SK-N-SH (cell line): ENCODE data around the gene DTNBP1.

ENCODE experiments used
- EZH2phosphoT487 ChIP-seq: fragments of 200-600 bp; sonication (generic); IDR thresholded peaks from 2 replicates; pipeline ENCODE4 v1.6.1; 2017; ENCODE audit warnings: low read depth, mixed run types, mild to moderate bottlenecking, antibody characterized with exemption, moderate library complexity, borderline replicate concordance
- JUND ChIP-seq: IDR thresholded peaks from 2 replicates; pipeline ENCODE4 v1.4.0; 2012
- MXI1 ChIP-seq: IDR thresholded peaks from 2 replicates; pipeline ENCODE4 v1.6.1; 2012; ENCODE audit warnings: mild to moderate bottlenecking, low read depth, low read length, improper control_type of control experiment
- NRF1 ChIP-seq: IDR thresholded peaks from 2 replicates; pipeline ENCODE4 v1.6.1; 2012; ENCODE audit warnings: low read depth, mild to moderate bottlenecking, low read length
- POLR2AphosphoS5 ChIP-seq: IDR thresholded peaks from 2 replicates; pipeline ENCODE4 v1.6.1; 2012; ENCODE audit warnings: low read depth, low read length
- RAD21 ChIP-seq: IDR thresholded peaks from 2 replicates; pipeline ENCODE4 v1.6.1; 2012; ENCODE audit warnings: mild to moderate bottlenecking, low read length
- RFX5 ChIP-seq: IDR thresholded peaks from 2 replicates; pipeline ENCODE4 v1.6.1; 2012; ENCODE audit warnings: mild to moderate bottlenecking, improper control_type of control experiment, low read length
- SIN3A ChIP-seq: IDR thresholded peaks from 2 replicates; pipeline ENCODE4 v1.6.1; 2012; ENCODE audit warnings: low read depth, mild to moderate bottlenecking, low read length, moderate library complexity, borderline replicate concordance
- YY1 ChIP-seq: IDR thresholded peaks from 2 replicates; pipeline ENCODE4 v1.4.0; 2012; ENCODE audit warnings: low read depth, mild to moderate bottlenecking
- TF ChIP-seq, protein P1 (sequence below): fragments of 200-600 bp; sonication (generic); IDR thresholded peaks from 2 replicates; pipeline ENCODE4 v1.6.1; 2017; ENCODE audit warnings: antibody characterized with exemption, mild to moderate bottlenecking, moderate library complexity
- TF ChIP-seq, protein P2 (sequence below): IDR thresholded peaks from 2 replicates; pipeline ENCODE4 v1.4.0; 2012; ENCODE audit warnings: low read depth, borderline replicate concordance
- TF ChIP-seq, protein P3 (sequence below): IDR thresholded peaks from 2 replicates; pipeline ENCODE4 v1.4.0; 2012; ENCODE audit warnings: low read depth, borderline replicate concordance

DNA sequence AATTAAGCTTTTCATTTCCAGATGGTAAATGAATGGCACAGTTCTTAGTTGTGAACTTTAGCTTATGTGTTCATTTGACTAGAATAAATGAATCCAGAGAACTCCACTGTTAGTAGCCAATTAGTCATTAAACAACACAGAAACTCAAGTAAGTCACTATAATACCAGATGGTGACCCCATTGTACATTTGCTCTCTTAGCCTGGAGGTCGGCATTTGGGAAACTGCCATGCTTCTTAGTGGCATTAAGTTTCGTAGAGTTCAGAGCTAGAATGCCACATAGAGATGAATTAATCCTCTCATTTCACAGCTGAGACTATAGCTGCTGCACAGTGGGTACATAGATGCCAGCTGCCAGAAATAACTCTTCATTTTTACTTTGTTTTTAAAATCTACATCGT, 10.8 kb upstream of the DTNBP1 start:
- TF ChIP-seq MXI1: no peak
- no peak for TF ChIP-seq JUND
- TF ChIP-seq, protein P1, sequence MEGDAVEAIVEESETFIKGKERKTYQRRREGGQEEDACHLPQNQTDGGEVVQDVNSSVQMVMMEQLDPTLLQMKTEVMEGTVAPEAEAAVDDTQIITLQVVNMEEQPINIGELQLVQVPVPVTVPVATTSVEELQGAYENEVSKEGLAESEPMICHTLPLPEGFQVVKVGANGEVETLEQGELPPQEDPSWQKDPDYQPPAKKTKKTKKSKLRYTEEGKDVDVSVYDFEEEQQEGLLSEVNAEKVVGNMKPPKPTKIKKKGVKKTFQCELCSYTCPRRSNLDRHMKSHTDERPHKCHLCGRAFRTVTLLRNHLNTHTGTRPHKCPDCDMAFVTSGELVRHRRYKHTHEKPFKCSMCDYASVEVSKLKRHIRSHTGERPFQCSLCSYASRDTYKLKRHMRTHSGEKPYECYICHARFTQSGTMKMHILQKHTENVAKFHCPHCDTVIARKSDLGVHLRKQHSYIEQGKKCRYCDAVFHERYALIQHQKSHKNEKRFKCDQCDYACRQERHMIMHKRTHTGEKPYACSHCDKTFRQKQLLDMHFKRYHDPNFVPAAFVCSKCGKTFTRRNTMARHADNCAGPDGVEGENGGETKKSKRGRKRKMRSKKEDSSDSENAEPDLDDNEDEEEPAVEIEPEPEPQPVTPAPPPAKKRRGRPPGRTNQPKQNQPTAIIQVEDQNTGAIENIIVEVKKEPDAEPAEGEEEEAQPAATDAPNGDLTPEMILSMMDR: no peak
- TF ChIP-seq, protein P2, sequence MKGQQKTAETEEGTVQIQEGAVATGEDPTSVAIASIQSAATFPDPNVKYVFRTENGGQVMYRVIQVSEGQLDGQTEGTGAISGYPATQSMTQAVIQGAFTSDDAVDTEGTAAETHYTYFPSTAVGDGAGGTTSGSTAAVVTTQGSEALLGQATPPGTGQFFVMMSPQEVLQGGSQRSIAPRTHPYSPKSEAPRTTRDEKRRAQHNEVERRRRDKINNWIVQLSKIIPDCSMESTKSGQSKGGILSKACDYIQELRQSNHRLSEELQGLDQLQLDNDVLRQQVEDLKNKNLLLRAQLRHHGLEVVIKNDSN: no peak
- no peak for TF ChIP-seq EZH2phosphoT487
- TF ChIP-seq, protein P3, sequence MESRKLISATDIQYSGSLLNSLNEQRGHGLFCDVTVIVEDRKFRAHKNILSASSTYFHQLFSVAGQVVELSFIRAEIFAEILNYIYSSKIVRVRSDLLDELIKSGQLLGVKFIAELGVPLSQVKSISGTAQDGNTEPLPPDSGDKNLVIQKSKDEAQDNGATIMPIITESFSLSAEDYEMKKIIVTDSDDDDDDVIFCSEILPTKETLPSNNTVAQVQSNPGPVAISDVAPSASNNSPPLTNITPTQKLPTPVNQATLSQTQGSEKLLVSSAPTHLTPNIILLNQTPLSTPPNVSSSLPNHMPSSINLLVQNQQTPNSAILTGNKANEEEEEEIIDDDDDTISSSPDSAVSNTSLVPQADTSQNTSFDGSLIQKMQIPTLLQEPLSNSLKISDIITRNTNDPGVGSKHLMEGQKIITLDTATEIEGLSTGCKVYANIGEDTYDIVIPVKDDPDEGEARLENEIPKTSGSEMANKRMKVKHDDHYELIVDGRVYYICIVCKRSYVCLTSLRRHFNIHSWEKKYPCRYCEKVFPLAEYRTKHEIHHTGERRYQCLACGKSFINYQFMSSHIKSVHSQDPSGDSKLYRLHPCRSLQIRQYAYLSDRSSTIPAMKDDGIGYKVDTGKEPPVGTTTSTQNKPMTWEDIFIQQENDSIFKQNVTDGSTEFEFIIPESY: no peak
- TF ChIP-seq POLR2AphosphoS5: no peak
- TF ChIP-seq NRF1: no peak
- TF ChIP-seq RFX5: no peak
- no peak for TF ChIP-seq RAD21
- TF ChIP-seq SIN3A: no peak
- no peak for TF ChIP-seq YY1
